ENCODE measurements around the gene RERE. TPM values are rescaled to one million over a fixed set of nuclear protein-coding genes. Genes with fewer than 3 reads are reported as not detected.

Gene RERE
- total RNA-seq, 1 experiment from 2014 or later = 40.6 TPM

DNA sequence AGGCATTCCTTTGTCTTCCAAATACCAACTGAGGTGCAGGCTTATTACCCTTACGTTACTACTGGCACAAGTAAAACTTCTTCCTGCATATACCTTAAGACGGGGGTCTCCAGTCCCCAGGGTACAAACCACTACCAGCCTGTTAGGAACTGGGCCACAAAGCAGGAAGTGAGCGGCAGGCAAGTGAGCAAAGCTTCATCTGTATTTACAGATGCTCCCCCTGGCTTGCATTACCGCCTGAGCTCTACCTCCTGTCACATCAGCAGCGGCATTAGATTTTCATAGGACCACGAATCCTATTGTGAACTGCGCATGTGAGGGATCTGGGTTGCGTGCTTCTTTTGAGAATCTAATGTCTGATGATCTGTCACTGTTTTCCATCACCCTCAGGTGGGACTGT is 386.4 kb downstream of the RERE start:
- no peaks in the 10 kb centered on the region for H4K20me1 ChIP-seq (ENCODE audit: insufficient read depth)
- POLR2A ChIA-PET = no interaction called here

DNA sequence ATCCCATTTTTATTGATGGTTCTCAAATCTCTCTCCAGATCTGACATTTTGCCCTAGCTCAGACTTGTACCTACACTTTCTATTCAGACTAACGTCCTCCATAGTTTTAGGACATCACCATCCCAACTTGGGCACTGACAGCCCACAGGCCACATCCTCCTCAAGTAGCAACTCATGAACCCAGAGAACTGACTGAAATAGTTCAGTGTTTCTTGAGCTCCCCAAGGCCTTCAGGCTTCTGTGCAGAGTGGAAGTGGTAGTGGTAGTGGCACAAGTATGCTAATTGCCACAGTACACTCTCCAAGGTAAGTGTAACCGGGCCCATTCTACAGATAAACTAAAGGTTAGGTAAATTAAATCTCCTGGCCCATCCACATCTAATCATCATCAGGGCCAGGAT is 387.0 kb downstream of the RERE start:
- no peak for ATAC-seq
- no peak for TF ChIP-seq SIN3A (IDR thresholded peaks at IDR 0.05; ENCODE audit: low read depth)
- TF ChIP-seq CEBPB (IDR thresholded peaks at IDR 0.05; ENCODE audit: low read depth) = no peak
- TF ChIP-seq, protein P1, sequence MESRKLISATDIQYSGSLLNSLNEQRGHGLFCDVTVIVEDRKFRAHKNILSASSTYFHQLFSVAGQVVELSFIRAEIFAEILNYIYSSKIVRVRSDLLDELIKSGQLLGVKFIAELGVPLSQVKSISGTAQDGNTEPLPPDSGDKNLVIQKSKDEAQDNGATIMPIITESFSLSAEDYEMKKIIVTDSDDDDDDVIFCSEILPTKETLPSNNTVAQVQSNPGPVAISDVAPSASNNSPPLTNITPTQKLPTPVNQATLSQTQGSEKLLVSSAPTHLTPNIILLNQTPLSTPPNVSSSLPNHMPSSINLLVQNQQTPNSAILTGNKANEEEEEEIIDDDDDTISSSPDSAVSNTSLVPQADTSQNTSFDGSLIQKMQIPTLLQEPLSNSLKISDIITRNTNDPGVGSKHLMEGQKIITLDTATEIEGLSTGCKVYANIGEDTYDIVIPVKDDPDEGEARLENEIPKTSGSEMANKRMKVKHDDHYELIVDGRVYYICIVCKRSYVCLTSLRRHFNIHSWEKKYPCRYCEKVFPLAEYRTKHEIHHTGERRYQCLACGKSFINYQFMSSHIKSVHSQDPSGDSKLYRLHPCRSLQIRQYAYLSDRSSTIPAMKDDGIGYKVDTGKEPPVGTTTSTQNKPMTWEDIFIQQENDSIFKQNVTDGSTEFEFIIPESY (IDR thresholded peaks at IDR 0.05; ENCODE audit: extremely low read depth, insufficient replicate concordance, low read length) = no peak
- TF ChIP-seq TCF7L2 (IDR thresholded peaks at IDR 0.05; ENCODE audit: borderline replicate concordance, extremely low read depth, insufficient read depth, insufficient read length) = no peak
- TF ChIP-seq POLR2AphosphoS5 (IDR thresholded peaks at IDR 0.05; ENCODE audit: low read depth, low read length) = no peak
- no peak for TF ChIP-seq EZH2phosphoT487 (IDR thresholded peaks at IDR 0.05; ENCODE audit: borderline replicate concordance)
- no peak for TF ChIP-seq SRF (IDR thresholded peaks at IDR 0.05; ENCODE audit: low read depth)
- TF ChIP-seq POLR2A (IDR thresholded peaks at IDR 0.05; ENCODE audit: borderline replicate concordance, extremely low read depth, insufficient read depth, insufficient read length) = no peak
- no peaks in the 10 kb centered on the region for H3K36me3 ChIP-seq (ENCODE audit: control insufficient read depth in 1 of 2, insufficient read depth in 2 of 2, low read length in 2 of 2)
- ChIA-PET CTCF (no interaction called here), RAD21 (ENCODE audit: low non-redundant PET in 1 of 2, low total read pairs in 2 of 2, uncharacterized antibody in 2 of 2, unreplicated experiment in 2 of 2) (no interaction called here), POLR2A (no interaction called here)
- H3K4me1 ChIP-seq (ENCODE audit: control insufficient read depth in 1 of 2, insufficient read depth in 2 of 2, low read length in 2 of 2) = peaks cover 0 to under 1% of the 10 kb centered on the region in 2 experiments; a peak in 2 of 4 replicates
- H2AFZ ChIP-seq (ENCODE audit: low read depth, low read length, poor library complexity, severe bottlenecking) = no peak overlapping the region
- H3K79me2 ChIP-seq (ENCODE audit: insufficient read depth, low read length) = no peaks in the 10 kb centered on the region
- no peak overlapping the region for H3K4me2 ChIP-seq (ENCODE audit: low read length)
- BruUV-seq (replicated peaks) = no TSS peak
- H3K4me3 ChIP-seq (replicated peaks in 1 of 2; ENCODE audit: low read depth in 1 of 2, low read length in 2 of 2) = no peak overlapping the region
- H3K9me2 ChIP-seq (ENCODE audit: insufficient read depth) = no peaks in the 10 kb centered on the region
- no peaks in the 10 kb centered on the region for H3K9me3 ChIP-seq (ENCODE audit: control insufficient read depth in 1 of 2, insufficient read depth in 1 of 2, low read depth in 1 of 2, low read length in 2 of 2)
- intact Hi-C loops (cut with micrococcal nuclease) = no loop called here
- no peak overlapping the region for H3K9ac ChIP-seq (ENCODE audit: low read length)
- H4K20me1 ChIP-seq (ENCODE audit: insufficient read depth) = no peaks in the 10 kb centered on the region
- H3K27ac ChIP-seq (ENCODE audit: low read depth, low read length) = no peak overlapping the region
- H3K27me3 ChIP-seq (ENCODE audit: insufficient read depth, low read length) = no peaks in the 10 kb centered on the region
- no peak for DNase-seq (ENCODE audit: low read depth, low spot score)

More for the DNA sequence above, 386.4 kb downstream of the RERE start:
- no peak overlapping the region for H3K27ac ChIP-seq (ENCODE audit: low read depth, low read length)
- RAD21 ChIA-PET (ENCODE audit: low non-redundant PET in 1 of 2, low total read pairs in 2 of 2, uncharacterized antibody in 2 of 2, unreplicated experiment in 2 of 2) = no interaction called here
- no peaks in the 10 kb centered on the region for H3K27me3 ChIP-seq (ENCODE audit: insufficient read depth, low read length)
- CTCF ChIA-PET = no interaction called here
- intact Hi-C loops (cut with micrococcal nuclease) = no loop called here
- H3K4me3 ChIP-seq (replicated peaks in 1 of 2; ENCODE audit: low read depth in 1 of 2, low read length in 2 of 2) = no peak overlapping the region
- H3K4me2 ChIP-seq (ENCODE audit: low read length) = no peak overlapping the region
- BruUV-seq (replicated peaks) = no TSS peak
- H3K36me3 ChIP-seq (ENCODE audit: control insufficient read depth in 1 of 2, insufficient read depth in 2 of 2, low read length in 2 of 2) = no peaks in the 10 kb centered on the region
- TF ChIP-seq CTCF (IDR thresholded peaks at IDR 0.05 in 2 of 3, conservative IDR thresholded peaks at IDR 0.05 in 1 of 3; ENCODE audit: borderline replicate concordance in 1 of 3, insufficient read depth in 1 of 3, low read depth in 2 of 3, low read length in 2 of 3) (0 out of 6 replicates have a peak, but pooled peaks of 1 of the 3 experiments have one; percentile 23), ZNF274 (IDR thresholded peaks at IDR 0.05; ENCODE audit: low read depth, low read length) (no peak), JUND (IDR thresholded peaks at IDR 0.05) (no peak), YY1 (IDR thresholded peaks at IDR 0.05; ENCODE audit: extremely low read depth, insufficient replicate concordance, low read depth, low read length) (no peak), POLR2AphosphoS5 (IDR thresholded peaks at IDR 0.05; ENCODE audit: low read depth, low read length) (no peak), FOSL1 (IDR thresholded peaks at IDR 0.05; ENCODE audit: low read depth) (no peak), SIN3A (IDR thresholded peaks at IDR 0.05; ENCODE audit: low read depth) (no peak)
- H3K9ac ChIP-seq (ENCODE audit: low read length) = no peak overlapping the region
- no peaks in the 10 kb centered on the region for H3K4me1 ChIP-seq (ENCODE audit: control insufficient read depth in 1 of 2, insufficient read depth in 2 of 2, low read length in 2 of 2)
- H3K9me3 ChIP-seq (ENCODE audit: control insufficient read depth in 1 of 2, insufficient read depth in 1 of 2, low read depth in 1 of 2, low read length in 2 of 2) = no peaks in the 10 kb centered on the region
- H2AFZ ChIP-seq (ENCODE audit: low read depth, low read length, poor library complexity, severe bottlenecking) = no peak overlapping the region
- ATAC-seq (peak; percentile 64), DNase-seq (ENCODE audit: low read depth, low spot score) (no peak)
- no peaks in the 10 kb centered on the region for H3K79me2 ChIP-seq (ENCODE audit: insufficient read depth, low read length)
- H3K9me2 ChIP-seq (ENCODE audit: insufficient read depth) = no peaks in the 10 kb centered on the region
